A549 (cell line): ENCODE data around the gene PIK3CD. TPM values are rescaled to one million over a fixed set of nuclear protein-coding genes. Genes with fewer than 3 reads are reported as not detected.

Experiments used
- ATAC-seq, 2 experiments: fragments of 200-7000 bp in 1 of 2; fragments of >200 bp in 1 of 2; cut with Nextera tagmentation in 1 of 2; cut with Tn5 transposase in 1 of 2; 3 replicates each; pipeline versions ENCODE4 v1.8.0 to v1.9.1; 2018 to 2020; ENCODE audit warnings: mild to moderate bottlenecking in 1 of 2, moderate library complexity in 1 of 2
- CTCF ChIA-PET: fragments of 300-600 bp; sonication (Branson Sonifier 250); formaldehyde crosslinking; extraction: SDS; loops from one replicate; lab custom pipeline; 2021; ENCODE audit warnings: antibody characterized with exemption, inconsistent platforms; lab: Yijun Ruan, JAX
- POLR2A ChIA-PET: fragments of 350-600 bp; formaldehyde crosslinking; extraction: SDS; loops from one replicate; lab custom pipeline; 2021; ENCODE audit warnings: antibody characterized with exemption, inconsistent platforms; lab: Yijun Ruan, JAX
- DNase-seq, 2 experiments: peaks; one replicate each; pipeline versions ENCODE4 v3.0.0 to v3.0.0-alpha.2; 2011 to 2016; ENCODE audit warnings: low read depth in 1 of 2, low spot score in 1 of 2
- FAIRE-seq: peaks from 2 replicates; lab custom pipeline; 2011; peaks lifted over from hg19 to GRCh38; lab: Jason Lieb, UNC
- H3K27ac ChIP-seq, 2 experiments: fragments of >200 bp; sonication (Bioruptor Twin); formaldehyde crosslinking; 3 replicates each; pipeline ENCODE4 v1.5.1; 2016 to 2017
- H3K4me1 ChIP-seq: fragments of >200 bp; sonication (Bioruptor Twin); formaldehyde crosslinking; 3 replicates; pipeline ENCODE4 v1.6.1; 2016
- H3K4me2 ChIP-seq: fragments of >200 bp; sonication (Bioruptor Twin); formaldehyde crosslinking; 3 replicates; pipeline ENCODE4 v1.6.1; 2016
- H3K4me3 ChIP-seq: fragments of >200 bp; sonication (Bioruptor Twin); formaldehyde crosslinking; 3 replicates; pipeline ENCODE4 v1.5.1; 2016
- H3K9me3 ChIP-seq: fragments of >200 bp; sonication (Bioruptor Twin); formaldehyde crosslinking; 3 replicates; pipeline ENCODE4 v1.6.1; 2016
- BHLHE40 ChIP-seq: IDR thresholded peaks from 2 replicates; pipeline ENCODE4 v1.6.1; 2012; ENCODE audit warnings: low read depth, low read length, inconsistent platforms
- CBX2 ChIP-seq: fragments of 200-600 bp; sonication (generic); IDR thresholded peaks from 2 replicates; pipeline ENCODE4 v1.6.1; 2016; ENCODE audit warnings: low read depth, mild to moderate bottlenecking, borderline replicate concordance
- CBX8 ChIP-seq: fragments of 200-600 bp; sonication (generic); IDR thresholded peaks from 2 replicates; pipeline ENCODE4 v1.6.1; 2016
- EP300 ChIP-seq, 2 experiments: fragments of >200 bp; sonication (Bioruptor Twin); formaldehyde crosslinking; IDR thresholded peaks; 2 replicates in 1 of 2; 3 replicates in 1 of 2; pipeline ENCODE4 v1.6.1; 2016 to 2017
- FOSL2 ChIP-seq, 2 experiments: fragments of 450-650 bp in 1 of 2; fragments of >200 bp in 1 of 2; sonication (Bioruptor Twin) in 1 of 2; formaldehyde crosslinking; IDR thresholded peaks; 2 replicates each; pipeline versions ENCODE4 v1.5.0 to v1.6.1; 2016 to 2020; ENCODE audit warnings: mild to moderate bottlenecking in 1 of 2, moderate library complexity in 1 of 2
- JUNB ChIP-seq: fragments of >200 bp; sonication (Bioruptor Twin); formaldehyde crosslinking; IDR thresholded peaks from 2 replicates; pipeline ENCODE4 v1.6.1; 2016
- KDM1A ChIP-seq: fragments of 200-600 bp; sonication (generic); IDR thresholded peaks from 2 replicates; pipeline ENCODE4 v1.6.1; 2016; ENCODE audit warnings: low read depth, mild to moderate bottlenecking
- NPAS2 ChIP-seq: fragments of 250-450 bp; sonication (Bioruptor Pico); IDR thresholded peaks from 2 replicates; pipeline ENCODE4 v1.8.0; 2022; ENCODE audit warnings: mild to moderate bottlenecking, moderate library complexity, borderline replicate concordance
- NR3C1 ChIP-seq: fragments of >200 bp; sonication (Bioruptor Twin); formaldehyde crosslinking; IDR thresholded peaks from 3 replicates; pipeline ENCODE4 v1.6.1; 2017
- POLR2AphosphoS2 ChIP-seq: conservative IDR thresholded peaks from 2 replicates; pipeline ENCODE4 v1.6.1; 2012; ENCODE audit warnings: low read length, improper control_type of control experiment, inconsistent platforms
- RFX5 ChIP-seq: fragments of 450-650 bp; IDR thresholded peaks from 2 replicates; pipeline ENCODE4 v1.7.1; 2014; ENCODE audit warnings: antibody characterized with exemption, mild to moderate bottlenecking, moderate library complexity
- ZNF302 ChIP-seq: fragments of 250-450 bp; sonication (Bioruptor Pico); IDR thresholded peaks from 2 replicates; pipeline ENCODE4 v1.9.0; 2021; ENCODE audit warnings: inconsistent platforms, mild to moderate bottlenecking, moderate library complexity
- WGBS: methylation state at CpG from one replicate; pipeline ENCODE4 v1.1.6; 2017; ENCODE audit errors: missing lambda C conversion rate; 5-methylcytosine and 5-hydroxymethylcytosine counted together
- polyA plus RNA-seq, 4 experiments: library from polyadenylated mRNA; depleted of rRNA in 3 of 4; stranded (reverse); fragments of >200 nt; fragmentation: RNase III in 1 of 4; extraction: RNeasy Plus Mini Kit Qiagen cat#74134 plus additional on column Dnase treatment in 1 of 4; gene quantifications; 2 replicates in 3 of 4; 3 replicates in 1 of 4; pipeline ENCODE4 v1.2.3, GENCODE V29; 2011 to 2017
- TF ChIP-seq, protein P1 (sequence below): fragments of >200 bp; sonication (Bioruptor Twin); formaldehyde crosslinking; IDR thresholded peaks from 3 replicates; pipeline ENCODE4 v1.5.1; 2016
- TF ChIP-seq, protein P2 (sequence below): fragments of 450-650 bp; IDR thresholded peaks from 2 replicates; pipeline ENCODE4 v1.6.1; 2014; ENCODE audit warnings: antibody characterized with exemption
- TF ChIP-seq, protein P3 (sequence below): fragments of 250-450 bp; sonication (Bioruptor Pico); IDR thresholded peaks from 2 replicates; pipeline ENCODE4 v1.5.0; 2021; ENCODE audit warnings: mild to moderate bottlenecking, moderate library complexity, borderline replicate concordance
- TF ChIP-seq, protein P4 (sequence below): fragments of 150-350 bp; IDR thresholded peaks from 2 replicates; pipeline ENCODE4 v1.6.1; 2014; ENCODE audit warnings: low read depth, mild to moderate bottlenecking, low read length

PIK3CD gene
- polyA plus RNA-seq, 2 of the 4 experiments (the other 2 are of a cell fraction), result 2.4 to 3.5 TPM

DNA sequence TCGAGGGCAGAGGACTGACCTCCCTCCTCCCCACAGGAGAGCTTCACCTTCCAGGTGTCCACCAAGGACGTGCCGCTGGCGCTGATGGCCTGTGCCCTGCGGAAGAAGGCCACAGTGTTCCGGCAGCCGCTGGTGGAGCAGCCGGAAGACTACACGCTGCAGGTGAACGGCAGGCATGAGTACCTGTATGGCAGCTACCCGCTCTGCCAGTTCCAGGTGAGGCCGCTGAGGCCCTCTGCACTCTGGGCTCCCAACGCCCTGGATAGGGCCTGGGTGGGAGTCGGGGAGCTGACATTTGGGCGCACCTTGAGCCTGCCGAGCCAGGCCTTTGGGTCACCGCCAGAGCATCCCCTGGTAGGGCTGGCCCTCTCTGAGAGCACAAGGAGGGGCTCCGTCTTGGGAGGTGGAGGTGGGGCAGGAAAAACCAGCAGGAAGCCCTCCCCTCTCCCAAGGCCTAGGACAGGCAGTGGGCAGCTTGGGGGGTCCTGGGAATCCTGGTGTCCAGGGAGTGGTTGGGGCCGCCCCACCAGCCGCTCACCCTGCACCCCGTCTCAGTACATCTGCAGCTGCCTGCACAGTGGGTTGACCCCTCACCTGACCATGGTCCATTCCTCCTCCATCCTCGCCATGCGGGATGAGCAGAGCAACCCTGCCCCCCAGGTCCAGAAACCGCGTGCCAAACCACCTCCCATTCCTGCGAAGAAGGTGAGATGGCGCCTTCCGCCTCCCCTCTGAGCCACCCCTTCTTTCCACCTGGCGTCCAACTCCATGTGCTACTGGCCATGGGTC, 65.1 kb downstream of the PIK3CD start:
- 98% methylated on average over 16 of the region's 29 CpGs for WGBS
- Histone ChIP-seq H3K4me2 (no peak overlapping the region), H3K9me3 (no peaks in the 10 kb centered on the region), H3K27ac (peak overlapping the region in 1 of 2 experiments; percentile 95; a peak in 3 of 6 replicates), H3K4me1 (peaks cover 22% of the 10 kb centered on the region), H3K4me3 (no peak overlapping the region)
- ChIA-PET CTCF (interaction anchor here (0.6 to 3.5 kb wide), 6 partner anchors 9 to 192 kb away, joined by 3 to 12 read pairs (median 5); no protein-coding TSS in a partner anchor), POLR2A (no interaction called here)
- DNase-seq (no peak), ATAC-seq (no peak), FAIRE-seq (no peak)
- TF ChIP-seq JUNB, result no peak
- no peak for TF ChIP-seq RFX5

DNA sequence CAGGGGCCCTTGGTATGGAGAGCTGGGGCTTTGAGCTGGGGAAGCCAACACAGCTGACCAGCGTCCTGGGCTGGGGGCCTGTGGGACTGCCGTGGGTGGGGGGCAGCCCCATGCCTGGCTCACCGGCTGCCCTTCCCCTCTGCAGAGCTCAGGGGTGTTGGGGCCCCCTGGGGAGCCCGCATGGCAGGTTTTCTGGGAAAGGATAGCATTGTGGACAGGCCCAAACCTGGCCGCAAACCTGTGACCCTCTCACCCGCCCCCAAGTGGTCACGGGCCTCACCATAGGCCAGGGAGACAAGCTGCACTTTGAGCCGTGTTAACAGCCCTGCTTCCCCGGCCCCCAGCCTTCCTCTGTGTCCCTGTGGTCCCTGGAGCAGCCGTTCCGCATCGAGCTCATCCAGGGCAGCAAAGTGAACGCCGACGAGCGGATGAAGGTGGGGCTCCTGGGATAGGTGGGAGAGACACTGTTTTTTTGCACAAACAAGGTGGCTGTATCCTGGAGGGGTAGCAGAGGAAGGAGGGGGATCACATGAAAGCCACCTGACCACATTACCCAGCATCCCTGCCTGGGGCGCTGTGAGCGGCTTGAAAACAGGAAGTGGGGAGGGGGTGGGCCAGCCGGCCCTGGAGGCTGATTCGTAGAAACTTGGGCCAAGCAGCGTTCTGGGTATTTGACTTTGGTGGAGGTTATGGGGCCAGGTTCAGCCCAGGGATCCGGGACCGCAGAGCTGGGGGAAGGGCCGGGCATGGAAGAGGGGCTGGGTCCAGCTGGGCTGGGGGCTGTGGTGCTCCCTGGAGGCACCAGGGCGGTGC, 65.9 kb downstream of the PIK3CD start:
- Histone ChIP-seq H3K27ac (peak overlapping the region; percentile 95 to 96; a peak in 5 of 6 replicates), H3K9me3 (no peaks in the 10 kb centered on the region), H3K4me3 (no peak overlapping the region), H3K4me2 (no peak overlapping the region), H3K4me1 (peaks cover 22% of the 10 kb centered on the region)
- WGBS, result 93% methylated on average over 20 of the region's 25 CpGs
- FAIRE-seq (no peak), DNase-seq (no peak), ATAC-seq (no peak)
- ChIA-PET POLR2A (no interaction called here), CTCF (interaction anchor here (0.6 to 3.5 kb wide), 4 partner anchors 8 to 191 kb away, joined by 3 to 12 read pairs (median 6); no protein-coding TSS in a partner anchor)
- TF ChIP-seq, protein P1, sequence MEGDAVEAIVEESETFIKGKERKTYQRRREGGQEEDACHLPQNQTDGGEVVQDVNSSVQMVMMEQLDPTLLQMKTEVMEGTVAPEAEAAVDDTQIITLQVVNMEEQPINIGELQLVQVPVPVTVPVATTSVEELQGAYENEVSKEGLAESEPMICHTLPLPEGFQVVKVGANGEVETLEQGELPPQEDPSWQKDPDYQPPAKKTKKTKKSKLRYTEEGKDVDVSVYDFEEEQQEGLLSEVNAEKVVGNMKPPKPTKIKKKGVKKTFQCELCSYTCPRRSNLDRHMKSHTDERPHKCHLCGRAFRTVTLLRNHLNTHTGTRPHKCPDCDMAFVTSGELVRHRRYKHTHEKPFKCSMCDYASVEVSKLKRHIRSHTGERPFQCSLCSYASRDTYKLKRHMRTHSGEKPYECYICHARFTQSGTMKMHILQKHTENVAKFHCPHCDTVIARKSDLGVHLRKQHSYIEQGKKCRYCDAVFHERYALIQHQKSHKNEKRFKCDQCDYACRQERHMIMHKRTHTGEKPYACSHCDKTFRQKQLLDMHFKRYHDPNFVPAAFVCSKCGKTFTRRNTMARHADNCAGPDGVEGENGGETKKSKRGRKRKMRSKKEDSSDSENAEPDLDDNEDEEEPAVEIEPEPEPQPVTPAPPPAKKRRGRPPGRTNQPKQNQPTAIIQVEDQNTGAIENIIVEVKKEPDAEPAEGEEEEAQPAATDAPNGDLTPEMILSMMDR, result no peak
- no peak for TF ChIP-seq KDM1A
- TF ChIP-seq POLR2AphosphoS2, result no peak
- TF ChIP-seq EP300 (IDR thresholded peaks at IDR 0.05), result no peak

DNA sequence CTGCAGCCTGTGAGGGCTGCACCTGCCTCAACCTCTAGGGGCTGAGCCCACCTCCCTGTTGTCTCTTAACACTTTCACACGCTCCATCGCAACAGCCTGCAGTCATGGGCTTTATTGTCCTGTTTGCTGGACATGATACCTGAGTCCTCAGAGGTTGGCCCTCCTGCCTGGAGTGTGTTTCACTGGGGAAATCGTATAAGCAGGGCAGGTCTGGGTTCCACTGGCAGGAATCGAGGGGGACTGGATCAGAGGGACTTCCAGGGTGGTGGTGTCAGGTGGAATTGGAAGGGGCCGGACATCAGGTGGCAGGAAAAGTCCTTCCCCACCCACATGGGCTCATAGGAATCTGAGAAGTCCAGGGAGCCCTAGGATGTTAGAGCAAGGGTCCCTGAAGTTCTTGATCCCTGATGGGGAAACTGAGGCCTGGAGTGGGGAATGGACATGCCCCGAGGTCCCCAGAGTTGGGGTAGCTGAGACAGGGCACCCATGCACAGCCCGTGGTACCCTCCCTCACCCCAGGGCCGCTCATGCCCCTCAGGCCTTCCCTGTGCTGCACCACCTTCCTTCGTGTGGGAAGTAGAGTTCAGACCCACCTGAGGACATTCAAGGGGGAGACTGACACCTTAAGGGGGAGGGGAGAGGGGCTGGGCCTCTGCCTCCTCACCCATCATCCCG, 66.6 kb downstream of the PIK3CD start:
- Histone ChIP-seq H3K4me1 (peaks cover 22% of the 10 kb centered on the region), H3K9me3 (peaks cover 3% of the 10 kb centered on the region; the same call in 1 of the 3 replicates), H3K4me2 (peak overlapping the region; percentile 77; the same call in 2 of the 3 replicates), H3K27ac (peak overlapping the region; percentile 95 to 96), H3K4me3 (no peak overlapping the region)
- 92% methylated on average over 9 of the region's 10 CpGs for WGBS
- DNase-seq (no peak), FAIRE-seq (no peak), ATAC-seq (no peak)
- ChIA-PET POLR2A (no interaction called here), CTCF (interaction anchor here (3.5 kb wide), 1 partner anchor 91 kb away, joined by 12 read pairs; no protein-coding TSS in a partner anchor)
- TF ChIP-seq NR3C1, result no peak
- no peak for TF ChIP-seq NPAS2
- no peak for TF ChIP-seq KDM1A
- no peak for TF ChIP-seq BHLHE40
- TF ChIP-seq, protein P2, sequence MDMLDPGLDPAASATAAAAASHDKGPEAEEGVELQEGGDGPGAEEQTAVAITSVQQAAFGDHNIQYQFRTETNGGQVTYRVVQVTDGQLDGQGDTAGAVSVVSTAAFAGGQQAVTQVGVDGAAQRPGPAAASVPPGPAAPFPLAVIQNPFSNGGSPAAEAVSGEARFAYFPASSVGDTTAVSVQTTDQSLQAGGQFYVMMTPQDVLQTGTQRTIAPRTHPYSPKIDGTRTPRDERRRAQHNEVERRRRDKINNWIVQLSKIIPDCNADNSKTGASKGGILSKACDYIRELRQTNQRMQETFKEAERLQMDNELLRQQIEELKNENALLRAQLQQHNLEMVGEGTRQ, result no peak
- TF ChIP-seq CBX8, result no peak
- no peak for TF ChIP-seq FOSL2 (IDR thresholded peaks at IDR 0.05)
- no peak for TF ChIP-seq FOSL2 (CRISPR knock-in tag; IDR thresholded peaks at IDR 0.05)
- no peak for TF ChIP-seq POLR2AphosphoS2
- TF ChIP-seq, protein P3, sequence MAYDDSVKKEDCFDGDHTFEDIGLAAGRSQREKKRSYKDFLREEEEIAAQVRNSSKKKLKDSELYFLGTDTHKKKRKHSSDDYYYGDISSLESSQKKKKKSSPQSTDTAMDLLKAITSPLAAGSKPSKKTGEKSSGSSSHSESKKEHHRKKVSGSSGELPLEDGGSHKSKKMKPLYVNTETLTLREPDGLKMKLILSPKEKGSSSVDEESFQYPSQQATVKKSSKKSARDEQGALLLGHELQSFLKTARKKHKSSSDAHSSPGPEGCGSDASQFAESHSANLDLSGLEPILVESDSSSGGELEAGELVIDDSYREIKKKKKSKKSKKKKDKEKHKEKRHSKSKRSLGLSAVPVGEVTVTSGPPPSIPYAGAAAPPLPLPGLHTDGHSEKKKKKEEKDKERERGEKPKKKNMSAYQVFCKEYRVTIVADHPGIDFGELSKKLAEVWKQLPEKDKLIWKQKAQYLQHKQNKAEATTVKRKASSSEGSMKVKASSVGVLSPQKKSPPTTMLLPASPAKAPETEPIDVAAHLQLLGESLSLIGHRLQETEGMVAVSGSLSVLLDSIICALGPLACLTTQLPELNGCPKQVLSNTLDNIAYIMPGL, result no peak
- TF ChIP-seq, protein P4, sequence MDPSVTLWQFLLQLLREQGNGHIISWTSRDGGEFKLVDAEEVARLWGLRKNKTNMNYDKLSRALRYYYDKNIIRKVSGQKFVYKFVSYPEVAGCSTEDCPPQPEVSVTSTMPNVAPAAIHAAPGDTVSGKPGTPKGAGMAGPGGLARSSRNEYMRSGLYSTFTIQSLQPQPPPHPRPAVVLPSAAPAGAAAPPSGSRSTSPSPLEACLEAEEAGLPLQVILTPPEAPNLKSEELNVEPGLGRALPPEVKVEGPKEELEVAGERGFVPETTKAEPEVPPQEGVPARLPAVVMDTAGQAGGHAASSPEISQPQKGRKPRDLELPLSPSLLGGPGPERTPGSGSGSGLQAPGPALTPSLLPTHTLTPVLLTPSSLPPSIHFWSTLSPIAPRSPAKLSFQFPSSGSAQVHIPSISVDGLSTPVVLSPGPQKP, result no peak
- no peak for TF ChIP-seq CBX2
- TF ChIP-seq ZNF302 (CRISPR knock-in tag), result no peak
